T-helper 2 cell treated with Interferon-gamma antibody and Interleukin-4, amounts not matched to agents 5 μg/mL and 100 μg/mL, for 36 hours (primary cell): ENCODE results near the gene TFAP2C.

ENCODE experiments used
- DNase-seq: peaks from one replicate; pipeline ENCODE4 v3.0.0; 2021; ENCODE audit warnings: low spot score
- H3K27ac Mint-ChIP-seq: one replicate; pipeline ENCODE4 v1.8.0; 2021; ENCODE audit warnings: mild to moderate bottlenecking, mixed read lengths
- H3K27me3 Mint-ChIP-seq: one replicate; pipeline ENCODE4 v1.8.0; 2021; ENCODE audit warnings: low read depth, mixed read lengths
- H3K36me3 Mint-ChIP-seq: one replicate; pipeline ENCODE4 v1.8.0; 2021; ENCODE audit warnings: low read depth, mixed read lengths
- H3K4me1 Mint-ChIP-seq: one replicate; pipeline ENCODE4 v1.8.0; 2021; ENCODE audit warnings: low read depth, mixed read lengths
- H3K4me3 Mint-ChIP-seq: one replicate; pipeline ENCODE4 v1.8.0; 2022; ENCODE audit warnings: mild to moderate bottlenecking, moderate library complexity, mixed read lengths
- H3K9me3 Mint-ChIP-seq: one replicate; pipeline ENCODE4 v1.8.0; 2021; ENCODE audit warnings: mixed read lengths

The TFAP2C gene

DNA sequence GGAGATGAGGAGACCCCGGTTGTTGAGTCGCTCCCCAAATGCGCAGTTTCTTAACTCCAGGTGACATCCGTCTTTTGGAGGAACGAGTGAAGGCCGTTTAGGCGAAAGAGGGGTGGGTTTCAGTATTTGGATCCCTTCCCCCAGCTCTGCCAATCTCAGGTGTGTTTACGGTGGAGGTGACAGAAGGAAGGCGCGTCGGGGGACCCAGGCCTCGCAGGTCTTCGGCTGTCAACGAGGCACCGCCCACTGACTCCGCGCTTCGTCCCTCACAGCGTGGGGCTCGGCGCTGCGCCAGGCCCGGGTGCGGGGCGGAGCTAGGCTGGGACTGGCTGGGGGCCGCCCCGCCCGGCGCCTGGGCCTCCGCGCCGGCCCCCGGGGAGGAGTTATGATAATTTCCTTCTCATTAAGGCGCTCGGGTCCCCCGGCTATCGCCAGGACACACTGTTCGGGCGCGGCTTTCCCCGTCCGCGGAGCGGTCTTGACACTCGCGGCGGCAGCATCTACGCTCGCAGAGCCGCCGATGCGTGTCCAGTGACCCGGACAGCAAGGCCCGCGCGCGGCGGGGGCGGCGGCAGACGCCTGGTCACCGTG lies at the start of gene TFAP2C:
TSS of gene TFAP2C (plus strand) at position 434 of the 591 bp plus-strand sequence. CDS start 239 bp downstream, outside the sequence.
- Mint-ChIP-seq H3K36me3 (no peaks in the 10 kb centered on the region), H3K4me3 (peak within 1 kb of the TSS; percentile 29), H3K9me3 (no peaks in the 10 kb centered on the region), H3K27me3 (peaks cover 81% of the 10 kb centered on the region), H3K27ac (no peak within 1 kb of the TSS), H3K4me1 (peaks cover 7% of the 10 kb centered on the region)
- peak; percentile 5 for DNase-seq

DNA sequence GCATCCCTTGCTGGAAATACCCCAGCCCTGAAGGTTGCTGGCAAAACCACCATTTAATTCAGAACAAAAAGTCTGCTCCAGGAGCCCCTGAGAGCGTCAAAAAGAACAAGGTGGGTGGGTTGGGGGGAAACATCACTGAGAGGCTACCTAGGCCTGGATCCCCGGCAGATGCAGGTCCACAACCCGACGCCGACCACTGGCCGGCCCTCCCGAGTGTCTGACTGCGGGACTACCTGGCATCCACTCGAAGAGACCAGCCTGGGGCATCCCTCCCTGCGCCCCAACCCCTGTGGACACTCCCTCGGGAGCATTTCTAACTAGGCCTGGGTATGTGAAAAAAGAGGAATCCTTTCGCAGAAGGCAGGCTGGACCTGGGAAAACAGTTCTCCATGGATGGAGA lies 48.9 kb upstream of the TFAP2C start:
- no peaks in the 10 kb centered on the region for H3K4me1 Mint-ChIP-seq
- no peaks in the 10 kb centered on the region for H3K36me3 Mint-ChIP-seq
- no peaks in the 10 kb centered on the region for H3K9me3 Mint-ChIP-seq
- no peak overlapping the region for H3K4me3 Mint-ChIP-seq
- no peak overlapping the region for H3K27ac Mint-ChIP-seq
- DNase-seq: no peak
- H3K27me3 Mint-ChIP-seq: peaks cover 3% of the 10 kb centered on the region

DNA sequence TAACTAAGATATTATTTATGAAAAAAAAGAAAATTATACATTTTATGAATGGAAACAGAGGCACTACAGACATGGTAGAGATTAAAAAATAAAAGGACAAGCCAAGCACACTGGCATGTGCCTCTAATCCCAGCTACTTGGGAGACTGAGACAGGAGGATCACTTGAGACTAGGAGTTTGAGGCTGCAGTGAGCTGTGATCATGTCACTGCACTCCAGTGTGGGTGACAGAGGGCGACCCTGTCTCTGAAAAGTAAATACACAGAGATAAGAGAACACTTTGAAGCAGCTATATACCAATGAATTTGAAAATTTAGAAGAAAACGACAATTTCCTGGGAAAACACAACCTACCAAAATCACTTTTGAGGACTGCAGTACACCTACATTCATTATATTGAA lies 47.4 kb upstream of the TFAP2C start:
- no peaks in the 10 kb centered on the region for H3K9me3 Mint-ChIP-seq
- no peak overlapping the region for H3K4me3 Mint-ChIP-seq
- H3K27ac Mint-ChIP-seq: no peak overlapping the region
- H3K4me1 Mint-ChIP-seq: no peaks in the 10 kb centered on the region
- DNase-seq: no peak
- peaks cover 3% of the 10 kb centered on the region for H3K27me3 Mint-ChIP-seq
- no peaks in the 10 kb centered on the region for H3K36me3 Mint-ChIP-seq

DNA sequence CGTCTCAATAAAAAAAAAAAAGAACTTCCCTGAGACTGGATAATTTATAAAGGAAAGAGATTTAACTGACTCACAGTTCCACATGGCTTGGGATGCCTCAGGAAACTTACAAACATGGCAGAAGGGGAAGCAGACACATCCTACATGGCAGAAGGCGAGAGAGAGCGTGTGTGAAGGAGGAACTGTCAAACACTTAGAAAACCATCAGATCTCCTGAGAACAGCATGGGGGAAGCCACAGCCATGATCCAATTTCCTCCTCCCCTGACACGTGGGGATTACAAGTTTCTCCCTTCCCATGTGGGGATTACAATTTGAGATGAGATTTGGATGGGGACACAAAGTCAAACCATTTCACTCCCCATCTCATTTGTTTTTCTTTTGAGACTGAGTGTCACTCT lies 46.6 kb upstream of the TFAP2C start:
- no peak overlapping the region for H3K27ac Mint-ChIP-seq
- H3K4me1 Mint-ChIP-seq: no peaks in the 10 kb centered on the region
- H3K4me3 Mint-ChIP-seq: no peak overlapping the region
- no peaks in the 10 kb centered on the region for H3K36me3 Mint-ChIP-seq
- H3K9me3 Mint-ChIP-seq: no peaks in the 10 kb centered on the region
- peaks cover 3% of the 10 kb centered on the region for H3K27me3 Mint-ChIP-seq
- DNase-seq: no peak

DNA sequence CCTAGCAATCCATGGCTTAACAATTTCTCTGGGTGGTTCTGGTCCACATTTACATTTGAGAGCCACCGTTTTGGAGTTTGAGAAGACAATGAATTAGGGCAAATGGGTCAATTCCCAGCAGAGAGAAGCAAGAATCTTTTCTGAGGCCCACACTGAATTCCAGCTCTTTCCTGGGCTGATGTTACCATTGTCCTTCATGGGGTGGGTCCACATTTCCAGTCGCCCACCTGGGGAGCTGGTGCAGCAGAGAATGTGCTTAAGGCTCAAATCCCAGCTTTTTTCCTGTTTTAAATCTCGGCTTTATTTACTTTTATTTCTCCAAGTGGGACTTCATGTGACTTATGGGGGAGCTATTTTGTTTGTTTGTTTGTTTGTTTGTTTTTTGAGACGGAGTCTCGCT lies 44.2 kb upstream of the TFAP2C start:
- Mint-ChIP-seq H3K4me1 (no peaks in the 10 kb centered on the region), H3K4me3 (no peak overlapping the region), H3K27me3 (peaks cover 3% of the 10 kb centered on the region), H3K27ac (no peak overlapping the region), H3K36me3 (no peaks in the 10 kb centered on the region), H3K9me3 (no peaks in the 10 kb centered on the region)
- no peak for DNase-seq

DNA sequence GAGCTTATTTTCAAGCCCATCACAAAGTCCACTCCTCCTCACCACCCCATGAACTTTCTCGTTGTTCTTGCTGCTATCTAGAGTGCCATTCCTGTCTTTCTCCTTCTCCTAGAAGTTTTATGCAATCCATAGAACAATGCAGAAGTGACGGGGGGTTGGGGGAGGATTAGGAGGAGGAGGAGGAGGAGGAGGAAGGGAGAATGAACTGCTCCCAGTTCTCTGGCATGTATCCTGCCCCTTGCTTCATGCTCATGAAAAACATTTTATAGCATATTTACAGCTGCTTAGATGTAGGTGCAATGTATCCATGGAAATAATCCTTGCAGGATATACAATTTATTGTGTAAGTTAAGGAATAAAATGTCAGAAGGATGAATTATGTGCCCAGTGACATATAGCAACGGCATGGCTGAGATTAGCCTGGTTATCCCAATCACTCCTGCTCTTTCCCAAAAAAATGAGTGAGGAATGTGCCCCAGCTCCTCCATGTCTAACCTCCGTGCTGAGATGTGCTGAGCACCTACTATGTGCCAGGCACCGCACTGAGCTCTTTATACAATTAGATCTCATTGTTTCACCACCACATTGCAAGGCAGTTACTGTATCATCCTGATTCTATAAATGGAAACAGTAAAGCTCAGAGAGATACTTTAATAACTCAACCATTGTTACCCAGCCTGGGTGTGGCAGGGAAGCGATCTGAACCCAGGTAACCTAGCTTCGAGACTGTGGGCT lies 41.6 kb upstream of the TFAP2C start:
- H3K27ac Mint-ChIP-seq: no peak overlapping the region
- H3K27me3 Mint-ChIP-seq: peaks cover 2% of the 10 kb centered on the region
- H3K4me3 Mint-ChIP-seq: no peak overlapping the region
- no peaks in the 10 kb centered on the region for H3K36me3 Mint-ChIP-seq
- DNase-seq: no peak
- no peaks in the 10 kb centered on the region for H3K9me3 Mint-ChIP-seq
- H3K4me1 Mint-ChIP-seq: no peaks in the 10 kb centered on the region

DNA sequence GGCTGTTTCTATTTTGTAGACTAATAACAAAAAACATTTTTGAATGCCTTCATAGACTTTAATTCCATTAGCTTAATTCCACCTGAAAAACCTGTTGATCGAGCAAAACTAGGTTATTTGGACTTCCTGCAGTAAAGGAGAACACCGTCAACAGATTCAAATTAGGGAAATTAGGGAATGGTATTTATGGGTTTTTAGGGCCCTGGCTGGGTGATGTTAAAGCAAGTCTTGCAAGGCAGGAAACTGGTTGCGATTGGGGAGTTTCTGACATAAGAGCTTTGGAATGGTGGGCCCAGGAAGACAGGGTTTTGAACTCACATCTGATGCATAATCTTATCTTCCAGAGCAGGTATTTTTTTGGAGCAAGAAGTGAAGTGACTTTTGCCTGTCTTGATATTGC lies 40.1 kb upstream of the TFAP2C start:
- Mint-ChIP-seq H3K36me3 (no peaks in the 10 kb centered on the region), H3K4me1 (no peaks in the 10 kb centered on the region), H3K9me3 (no peaks in the 10 kb centered on the region), H3K27ac (no peak overlapping the region), H3K27me3 (no peaks in the 10 kb centered on the region), H3K4me3 (no peak overlapping the region)
- DNase-seq: no peak

DNA sequence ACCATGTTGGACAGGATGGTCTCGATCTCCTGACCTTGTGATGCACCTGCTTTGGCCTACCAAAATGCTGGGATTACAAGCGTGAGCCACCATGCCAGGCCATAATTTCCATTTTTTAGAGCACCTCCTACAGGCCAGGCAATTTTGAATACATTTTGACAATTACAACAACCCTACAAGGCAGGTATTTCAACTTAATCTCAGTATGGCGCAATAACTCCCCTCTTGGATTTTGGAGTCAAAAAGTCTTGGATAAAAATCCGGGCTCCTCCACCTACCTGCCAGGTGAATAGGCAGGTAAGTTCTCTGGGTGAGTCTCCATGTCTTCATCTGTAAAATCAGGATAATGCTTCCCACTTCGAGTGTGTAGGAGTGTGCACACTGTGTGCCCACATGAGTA lies 39.5 kb upstream of the TFAP2C start:
- Mint-ChIP-seq H3K4me3 (no peak overlapping the region), H3K36me3 (no peaks in the 10 kb centered on the region), H3K4me1 (no peaks in the 10 kb centered on the region), H3K27me3 (no peaks in the 10 kb centered on the region), H3K27ac (no peak overlapping the region), H3K9me3 (no peaks in the 10 kb centered on the region)
- no peak for DNase-seq

DNA sequence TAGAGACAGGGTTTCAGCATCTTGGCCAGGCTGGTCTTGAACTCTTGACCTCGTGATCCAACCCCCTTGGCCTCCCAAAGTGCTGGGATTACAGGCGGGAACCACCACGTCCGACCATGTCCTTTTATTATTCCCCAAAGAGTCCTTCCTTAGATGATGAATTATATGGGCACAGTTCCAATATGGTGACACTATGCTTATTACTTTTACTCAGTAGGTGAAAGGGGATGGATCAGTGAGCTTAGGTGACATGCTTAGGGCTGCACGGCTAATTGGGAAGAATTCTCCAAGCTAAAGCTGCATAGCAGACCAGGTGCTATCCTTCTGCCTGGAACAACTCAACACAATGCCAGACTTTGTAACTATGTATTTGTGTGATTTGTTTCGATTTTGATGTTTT lies 38.2 kb upstream of the TFAP2C start:
- H3K4me3 Mint-ChIP-seq: no peak overlapping the region
- DNase-seq: no peak
- no peaks in the 10 kb centered on the region for H3K9me3 Mint-ChIP-seq
- H3K36me3 Mint-ChIP-seq: no peaks in the 10 kb centered on the region
- no peaks in the 10 kb centered on the region for H3K4me1 Mint-ChIP-seq
- no peak overlapping the region for H3K27ac Mint-ChIP-seq
- no peaks in the 10 kb centered on the region for H3K27me3 Mint-ChIP-seq

DNA sequence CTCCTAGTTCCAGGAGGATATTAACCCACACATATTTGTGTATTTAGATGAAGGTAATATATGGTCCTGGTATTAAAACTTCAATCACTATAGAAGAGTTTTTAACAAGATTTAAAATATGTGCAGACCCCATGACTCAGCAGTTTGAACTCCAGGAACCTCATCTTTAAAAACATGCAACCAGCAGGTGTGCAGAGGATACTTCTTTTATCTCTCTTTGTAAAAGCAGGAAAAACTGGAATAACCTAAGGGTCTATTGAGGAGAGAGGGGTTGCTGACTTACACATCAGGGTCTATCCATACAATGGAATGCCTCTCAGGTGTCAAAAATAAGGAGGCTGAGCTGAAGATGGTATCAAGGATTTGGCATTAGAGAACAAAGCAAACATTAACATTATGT lies 36.9 kb upstream of the TFAP2C start:
- DNase-seq: no peak
- Mint-ChIP-seq H3K4me1 (no peaks in the 10 kb centered on the region), H3K27ac (no peak overlapping the region)

DNA sequence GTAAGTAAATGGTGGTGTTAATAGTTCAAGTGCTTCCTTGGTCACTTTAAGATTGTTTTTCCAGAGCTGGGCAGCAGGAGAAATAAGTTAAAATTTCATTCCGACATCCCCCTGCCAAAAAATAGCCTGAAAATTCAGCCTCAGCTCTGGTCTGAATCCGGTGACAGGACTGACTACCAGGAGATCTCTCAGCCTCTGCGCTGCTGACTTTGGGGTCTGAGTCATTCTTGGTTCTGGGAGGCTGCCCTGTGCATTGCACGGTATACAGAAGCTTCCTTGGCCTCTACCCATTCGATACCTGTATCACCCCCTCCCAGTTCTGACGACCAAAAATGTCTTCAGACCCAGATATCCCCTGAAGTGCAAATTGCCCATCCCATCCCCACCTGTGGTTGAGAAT lies 36.3 kb upstream of the TFAP2C start:
- Mint-ChIP-seq H3K4me3 (no peak overlapping the region), H3K36me3 (no peaks in the 10 kb centered on the region), H3K27ac (no peak overlapping the region), H3K9me3 (no peaks in the 10 kb centered on the region), H3K27me3 (no peaks in the 10 kb centered on the region), H3K4me1 (no peaks in the 10 kb centered on the region)
- no peak for DNase-seq

More for the DNA sequence above, 36.9 kb upstream of the TFAP2C start:
- no peaks in the 10 kb centered on the region for H3K36me3 Mint-ChIP-seq
- H3K4me3 Mint-ChIP-seq: no peak overlapping the region
- no peaks in the 10 kb centered on the region for H3K9me3 Mint-ChIP-seq
- no peaks in the 10 kb centered on the region for H3K27me3 Mint-ChIP-seq

DNA sequence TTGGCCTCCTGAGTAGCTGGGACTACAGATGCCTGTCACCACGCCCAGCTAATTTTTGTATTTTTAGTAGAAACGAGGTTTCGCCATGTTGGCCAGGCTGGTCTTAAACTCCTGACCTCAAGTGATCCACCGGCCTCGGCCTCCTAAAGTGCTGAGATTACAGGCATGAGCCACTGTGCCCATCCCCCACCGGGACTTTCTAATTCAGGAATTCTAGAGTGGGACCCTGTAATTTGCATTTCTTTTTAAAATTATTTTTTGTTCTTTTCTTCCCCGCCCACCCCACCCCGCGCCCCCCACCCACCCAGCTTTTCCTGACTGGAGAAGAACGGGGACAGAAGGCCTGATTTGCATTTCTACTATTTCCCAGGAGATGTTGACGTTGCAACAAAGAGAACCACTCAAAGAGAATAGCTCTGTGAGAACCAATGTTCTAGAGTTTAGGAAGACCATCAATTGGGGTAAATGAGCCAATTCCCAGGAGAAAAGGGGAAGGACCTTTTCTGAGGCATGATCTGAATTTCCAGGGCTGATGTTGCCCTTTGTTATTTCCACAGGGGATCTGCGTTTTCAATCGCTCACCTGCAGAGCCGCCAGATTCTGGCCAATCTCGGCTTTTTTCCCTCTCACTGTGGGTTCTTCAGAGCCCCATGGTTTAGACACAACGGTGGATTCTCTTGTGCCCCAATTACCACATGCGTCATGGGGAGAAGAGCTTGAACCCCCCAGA lies 33.2 kb upstream of the TFAP2C start:
- Mint-ChIP-seq H3K4me3 (no peak overlapping the region), H3K4me1 (no peaks in the 10 kb centered on the region), H3K36me3 (no peaks in the 10 kb centered on the region), H3K27ac (no peak overlapping the region), H3K9me3 (no peaks in the 10 kb centered on the region), H3K27me3 (no peaks in the 10 kb centered on the region)
- no peak for DNase-seq

DNA sequence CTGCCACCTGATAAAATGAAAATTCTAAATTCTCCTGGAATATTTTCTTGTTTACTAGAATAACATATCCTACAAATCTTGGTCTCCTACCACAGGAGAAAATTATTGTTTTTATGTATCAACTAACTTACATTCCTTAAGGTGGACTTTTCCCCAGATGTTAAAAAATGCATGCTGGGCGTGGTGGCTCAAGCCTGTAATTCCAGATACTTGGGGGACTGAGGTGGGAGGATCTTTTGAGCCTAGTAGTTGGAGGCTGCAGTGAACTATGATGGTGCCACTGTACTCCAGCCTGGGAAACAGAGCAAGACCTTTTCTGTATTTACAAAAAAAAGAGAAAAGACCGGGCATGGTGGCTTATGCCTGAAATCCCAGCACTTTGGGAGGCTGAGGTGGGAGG lies 27.9 kb upstream of the TFAP2C start:
- H3K4me1 Mint-ChIP-seq: no peaks in the 10 kb centered on the region
- H3K36me3 Mint-ChIP-seq: no peaks in the 10 kb centered on the region
- no peaks in the 10 kb centered on the region for H3K9me3 Mint-ChIP-seq
- no peaks in the 10 kb centered on the region for H3K27me3 Mint-ChIP-seq
- no peak overlapping the region for H3K4me3 Mint-ChIP-seq
- H3K27ac Mint-ChIP-seq: no peak overlapping the region
- DNase-seq: no peak

DNA sequence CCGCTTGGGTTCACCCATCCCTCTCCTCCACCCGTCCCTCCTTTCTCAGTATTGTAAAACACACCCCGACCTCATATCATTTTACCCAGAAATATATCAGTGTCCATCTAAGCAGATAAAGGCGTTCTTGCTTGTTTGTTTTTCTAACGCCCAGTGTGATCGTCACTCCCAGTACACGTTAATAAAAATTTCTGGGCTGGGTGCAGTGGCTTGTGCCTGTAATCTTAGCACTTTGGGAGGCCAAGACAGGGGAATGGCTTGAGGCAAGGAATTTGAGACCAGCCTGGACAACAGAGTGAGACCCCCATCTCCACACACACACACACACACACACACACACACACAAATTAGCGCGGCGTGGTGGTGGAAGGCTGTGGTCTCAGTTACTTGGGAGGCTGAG lies 24.4 kb upstream of the TFAP2C start:
- Mint-ChIP-seq H3K27me3 (no peaks in the 10 kb centered on the region), H3K36me3 (no peaks in the 10 kb centered on the region), H3K4me3 (no peak overlapping the region), H3K4me1 (no peaks in the 10 kb centered on the region), H3K9me3 (no peaks in the 10 kb centered on the region), H3K27ac (no peak overlapping the region)
- no peak for DNase-seq
